ENCODE data around the gene KLK5. TPM values are rescaled to one million over a fixed set of nuclear protein-coding genes. Genes with fewer than 3 reads are reported as not detected.
A peak's percentile ranks its signal among the peaks of the same experiment; 100 is the strongest.

KLK5 gene
- total RNA-seq, 1 donor from 2014 or later, result not detected

GRCh38 chr19:50912727-50913716, 39.8 kb downstream of the KLK5 start:
- Mint-ChIP-seq H3K27me3 (peaks cover 34% of the 10 kb centered on the region), H3K4me1 (peaks cover 13% of the 10 kb centered on the region), H3K36me3 (ENCODE audit: low read depth) (no peaks in the 10 kb centered on the region), H3K9me3 (no peaks in the 10 kb centered on the region), H3K27ac (no peak overlapping the region), H3K4me3 (peak overlapping the region; percentile 25)
- POLR2A ChIA-PET, result no interaction called here
- CTCF ChIA-PET, result no interaction called here
- peak; percentile 33 for ATAC-seq (ENCODE audit: low read depth)
- no peak for DNase-seq
- intact Hi-C loops (cut with micrococcal nuclease), result no loop called here
- TF ChIP-seq CTCF (IDR thresholded peaks at IDR 0.05), result no peak

- no peak for TF ChIP-seq CTCF (IDR thresholded peaks at IDR 0.05)
- Mint-ChIP-seq H3K4me1 (peaks cover 13% of the 10 kb centered on the region), H3K27me3 (peaks cover 36% of the 10 kb centered on the region), H3K4me3 (no peak overlapping the region), H3K36me3 (ENCODE audit: low read depth) (no peaks in the 10 kb centered on the region), H3K9me3 (no peaks in the 10 kb centered on the region), H3K27ac (no peak overlapping the region)
- ATAC-seq (ENCODE audit: low read depth) (no peak), DNase-seq (no peak)
- intact Hi-C loops (cut with micrococcal nuclease), result no loop called here
- POLR2A ChIA-PET, result no interaction called here
- CTCF ChIA-PET, result no interaction called here
These were observed 40.7 kb downstream of the KLK5 start for GRCh38 chr19:50912102-50912599.

GRCh38 chr19:50911206-50912101, 41.4 kb downstream of the KLK5 start, which contains the start of gene KLK4:
Gene KLK4, minus strand, starts transcription at chr19:50911395. Its CDS starts 657 bp downstream, at chr19:50910738.
- Mint-ChIP-seq H3K9me3 (no peaks in the 10 kb centered on the region), H3K36me3 (ENCODE audit: low read depth) (no peaks in the 10 kb centered on the region), H3K27ac (no peak within 1 kb of the TSS), H3K4me3 (no peak within 1 kb of the TSS), H3K27me3 (peaks cover 31% of the 10 kb centered on the region), H3K4me1 (peaks cover 13% of the 10 kb centered on the region)
- intact Hi-C loops (cut with micrococcal nuclease), result no loop called here
- POLR2A ChIA-PET, result no interaction called here
- CTCF ChIA-PET, result no interaction called here
- ATAC-seq (ENCODE audit: low read depth), result no peak
- DNase-seq, result no peak
- TF ChIP-seq CTCF (IDR thresholded peaks at IDR 0.05), result no peak

GRCh38 chr19:50910722-50911121, 42.1 kb downstream of the KLK5 start:
- intact Hi-C loops (cut with micrococcal nuclease), result no loop called here
- no peak overlapping the region for H3K27ac Mint-ChIP-seq
- no peak overlapping the region for H3K4me3 Mint-ChIP-seq
- POLR2A ChIA-PET, result no interaction called here
- CTCF ChIA-PET, result no interaction called here
- no peaks in the 10 kb centered on the region for H3K36me3 Mint-ChIP-seq (ENCODE audit: low read depth)
- ATAC-seq (ENCODE audit: low read depth) (no peak), DNase-seq (no peak)
- no peak for TF ChIP-seq CTCF (IDR thresholded peaks at IDR 0.05)
- H3K27me3 Mint-ChIP-seq, result peaks cover 34% of the 10 kb centered on the region
- no peaks in the 10 kb centered on the region for H3K9me3 Mint-ChIP-seq
- H3K4me1 Mint-ChIP-seq, result peaks cover 13% of the 10 kb centered on the region

Measured in activated B cell treated with CpG ODN at 0.5 μM for 24 hours (primary cell).